ENCODE measurements around the gene CELSR2. TPM values are rescaled to one million over a fixed set of nuclear protein-coding genes. Genes with fewer than 3 reads are reported as not detected.
A peak's percentile ranks its signal among the peaks of the same experiment; 100 is the strongest.

The CELSR2 gene
- total RNA-seq, 4 donors from 2014 or later: 0.26 to 9.6 (median 5.4) TPM

DNA sequence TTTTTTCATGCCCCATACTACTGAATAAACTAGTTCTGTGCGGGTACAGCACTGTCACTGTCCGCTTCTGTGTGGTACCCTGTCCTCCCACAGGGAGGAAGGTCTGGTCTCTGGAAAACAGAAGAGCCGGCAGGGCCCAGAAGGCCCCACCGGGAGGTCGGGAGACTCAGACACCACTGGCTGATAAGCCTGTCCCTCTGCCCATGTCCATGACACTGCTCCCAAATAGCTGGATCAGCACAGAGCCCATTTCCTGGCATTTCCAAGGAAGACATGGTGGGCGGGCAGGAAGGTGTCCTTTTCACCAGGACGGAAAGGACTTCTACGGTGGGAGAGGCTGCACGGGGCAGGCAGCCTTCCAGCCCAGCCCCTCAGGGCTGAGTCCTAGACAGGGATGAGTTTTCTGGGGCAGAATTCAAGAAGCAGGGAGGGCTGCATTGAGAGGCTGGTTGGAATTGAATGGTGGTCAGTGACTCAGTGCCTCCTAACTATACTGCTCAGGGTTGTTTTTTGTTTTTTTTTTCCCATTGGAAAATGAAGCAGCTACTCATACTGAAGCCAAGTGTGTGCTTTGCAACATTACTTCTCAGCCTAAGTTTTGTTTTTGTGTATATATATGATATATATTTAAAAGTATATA lies 26.5 kb downstream of the CELSR2 start:
- Histone ChIP-seq H3K4me3 (no peak overlapping the region), H3K27me3 (no peaks in the 10 kb centered on the region)
- intact Hi-C loops (cut with DNase I; ENCODE audit: low total_unique reads): no loop called here

DNA sequence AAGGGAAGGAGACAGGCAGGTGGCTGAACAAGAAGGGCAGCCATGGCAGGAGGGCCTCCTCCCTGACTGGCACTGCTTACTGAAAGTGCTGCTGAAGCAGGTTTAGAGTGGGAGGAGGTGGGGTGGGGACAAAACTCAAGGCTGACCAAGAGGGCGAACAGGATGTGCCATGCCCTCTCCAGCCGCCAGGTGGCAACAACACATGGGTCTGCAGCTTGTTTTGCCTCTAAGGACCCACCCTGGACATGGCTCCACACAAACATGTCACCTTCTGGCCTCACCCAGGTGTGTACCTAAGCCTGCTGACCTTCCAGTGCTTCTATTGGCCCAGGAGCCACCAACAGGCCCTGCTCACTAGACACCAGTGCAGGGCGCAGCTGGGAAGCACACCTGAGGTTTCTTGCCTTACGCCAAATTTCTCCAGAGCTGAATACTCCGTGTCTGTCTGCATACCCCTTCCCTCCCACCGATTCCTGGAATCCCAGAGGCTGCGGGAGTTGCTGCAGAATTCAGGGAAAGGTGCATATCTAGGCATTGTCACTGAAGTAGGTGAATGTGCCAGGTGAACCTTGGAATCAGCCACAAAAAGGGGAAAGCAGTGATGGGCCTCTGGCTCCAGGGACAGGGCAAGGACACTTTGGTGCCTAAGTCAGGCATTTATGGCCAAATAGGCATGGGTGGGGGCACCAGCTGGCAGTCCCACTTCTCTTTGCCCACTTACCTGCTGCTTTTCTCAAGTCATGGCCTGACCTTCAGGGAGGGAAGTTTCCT lies 28.3 kb downstream of the CELSR2 start:
- DNase-seq: peak; percentile 73 to 77
- no peaks in the 10 kb centered on the region for H3K9me3 ChIP-seq
- H3K27me3 ChIP-seq: no peaks in the 10 kb centered on the region
- H3K4me1 ChIP-seq: peaks cover 0 to 4% of the 10 kb centered on the region in 2 donors
- no peaks in the 10 kb centered on the region for H3K36me3 ChIP-seq
- TF ChIP-seq POLR2A (IDR thresholded peaks at IDR 0.05): no peak
- TF ChIP-seq, protein P1, sequence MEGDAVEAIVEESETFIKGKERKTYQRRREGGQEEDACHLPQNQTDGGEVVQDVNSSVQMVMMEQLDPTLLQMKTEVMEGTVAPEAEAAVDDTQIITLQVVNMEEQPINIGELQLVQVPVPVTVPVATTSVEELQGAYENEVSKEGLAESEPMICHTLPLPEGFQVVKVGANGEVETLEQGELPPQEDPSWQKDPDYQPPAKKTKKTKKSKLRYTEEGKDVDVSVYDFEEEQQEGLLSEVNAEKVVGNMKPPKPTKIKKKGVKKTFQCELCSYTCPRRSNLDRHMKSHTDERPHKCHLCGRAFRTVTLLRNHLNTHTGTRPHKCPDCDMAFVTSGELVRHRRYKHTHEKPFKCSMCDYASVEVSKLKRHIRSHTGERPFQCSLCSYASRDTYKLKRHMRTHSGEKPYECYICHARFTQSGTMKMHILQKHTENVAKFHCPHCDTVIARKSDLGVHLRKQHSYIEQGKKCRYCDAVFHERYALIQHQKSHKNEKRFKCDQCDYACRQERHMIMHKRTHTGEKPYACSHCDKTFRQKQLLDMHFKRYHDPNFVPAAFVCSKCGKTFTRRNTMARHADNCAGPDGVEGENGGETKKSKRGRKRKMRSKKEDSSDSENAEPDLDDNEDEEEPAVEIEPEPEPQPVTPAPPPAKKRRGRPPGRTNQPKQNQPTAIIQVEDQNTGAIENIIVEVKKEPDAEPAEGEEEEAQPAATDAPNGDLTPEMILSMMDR (IDR thresholded peaks at IDR 0.05): peak; percentile 78 to 84 (median 82)
- H3K27ac ChIP-seq: peak overlapping the region in 1 of 2 donors; percentile 1
- intact Hi-C loops (cut with DNase I; ENCODE audit: low total_unique reads): no loop called here
- H3K4me3 ChIP-seq: no peak overlapping the region

More for the DNA sequence above, 26.5 kb downstream of the CELSR2 start:
- Histone ChIP-seq H3K4me1 (no peaks in the 10 kb centered on the region), H3K27ac (peak overlapping the region in 1 of 2 donors; percentile 74), H3K36me3 (no peaks in the 10 kb centered on the region), H3K9me3 (no peaks in the 10 kb centered on the region)
- TF ChIP-seq, protein P1 (IDR thresholded peaks at IDR 0.05): no peak
- TF ChIP-seq POLR2A (IDR thresholded peaks at IDR 0.05): no peak
- no peak for DNase-seq

DNA sequence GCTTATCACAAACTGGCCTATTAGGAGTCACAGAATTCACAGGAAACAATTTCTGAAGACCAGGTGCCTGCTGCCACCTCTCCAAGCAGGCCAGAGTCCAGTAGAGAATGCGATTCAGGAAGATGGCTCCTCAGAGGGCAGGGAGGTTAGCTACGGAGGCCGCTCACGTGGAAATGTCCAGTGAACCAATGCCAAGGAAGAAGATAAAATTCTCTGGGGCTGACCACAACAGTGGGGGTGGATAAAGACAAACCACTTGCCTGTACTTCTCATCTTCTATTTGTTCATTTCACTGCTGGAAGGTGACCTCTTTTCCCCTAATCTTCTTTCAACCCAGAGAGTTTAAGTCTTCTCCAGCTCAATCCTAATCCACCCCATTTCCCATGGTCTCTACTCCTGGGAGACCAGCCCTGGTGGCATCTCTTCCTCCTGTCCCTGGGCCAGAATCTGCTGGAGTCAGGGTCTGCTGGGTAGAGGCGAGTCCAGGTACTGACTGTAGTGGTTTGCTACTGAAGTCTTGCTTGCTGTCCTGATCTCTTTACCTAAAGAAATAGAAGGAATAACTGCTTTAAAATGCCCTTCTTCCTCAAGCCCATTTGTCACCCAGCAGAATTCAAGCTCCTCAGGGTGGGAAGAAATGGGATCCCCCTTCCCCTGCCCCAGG lies 30.4 kb downstream of the CELSR2 start:
- Histone ChIP-seq H3K9me3 (no peaks in the 10 kb centered on the region), H3K27ac (no peak overlapping the region), H3K4me3 (no peak overlapping the region), H3K36me3 (no peaks in the 10 kb centered on the region), H3K4me1 (peaks cover 4 to 7% of the 10 kb centered on the region in 2 donors), H3K27me3 (no peaks in the 10 kb centered on the region)
- DNase-seq: no peak
- no peak for TF ChIP-seq POLR2A (IDR thresholded peaks at IDR 0.05)
- TF ChIP-seq, protein P1 (IDR thresholded peaks at IDR 0.05): no peak
- intact Hi-C loops (cut with DNase I; ENCODE audit: low total_unique reads): no loop called here

DNA sequence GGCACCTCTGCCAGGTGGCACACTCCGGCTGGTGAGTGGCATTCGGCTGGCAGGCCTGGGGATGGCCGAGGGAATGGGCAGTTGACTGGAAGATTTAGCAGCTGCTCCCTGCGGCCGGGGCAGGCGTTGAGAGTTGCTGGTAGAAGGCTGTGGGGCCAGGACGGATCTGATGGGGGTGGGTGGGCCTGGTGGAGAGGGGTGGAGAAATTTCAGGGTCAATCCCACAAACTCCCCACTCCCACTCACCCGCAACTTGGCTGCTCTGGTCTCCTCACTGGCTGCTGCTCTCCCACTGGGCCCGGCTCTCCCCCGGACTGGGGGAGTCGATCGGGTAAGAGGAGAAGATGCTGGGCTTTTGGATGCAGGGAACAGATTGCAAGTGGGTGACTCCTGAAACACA lies 31.5 kb downstream of the CELSR2 start:
- Histone ChIP-seq H3K4me3 (no peak overlapping the region), H3K9me3 (no peaks in the 10 kb centered on the region), H3K4me1 (peaks cover 4 to 7% of the 10 kb centered on the region in 2 donors), H3K36me3 (no peaks in the 10 kb centered on the region), H3K27me3 (no peaks in the 10 kb centered on the region), H3K27ac (no peak overlapping the region)
- intact Hi-C loops (cut with DNase I; ENCODE audit: low total_unique reads): no loop called here
- TF ChIP-seq, protein P1 (IDR thresholded peaks at IDR 0.05): no peak
- no peak for TF ChIP-seq POLR2A (IDR thresholded peaks at IDR 0.05)
- DNase-seq: no peak

All from uterus (tissue), 4 donors.